GM12878 (cell line): ENCODE data around the gene UCN2. TPM values are rescaled to one million over a fixed set of nuclear protein-coding genes. Genes with fewer than 3 reads are reported as not detected.

ENCODE experiments used
- ASH2L ChIP-seq: fragments of 300-600, 200-600 bp; sonication (generic); IDR thresholded peaks from 2 replicates; pipeline ENCODE4 v1.6.1; 2017; ENCODE audit warnings: low read depth, mild to moderate bottlenecking, borderline replicate concordance
- CBFB ChIP-seq: IDR thresholded peaks from 2 replicates; pipeline ENCODE4 v1.6.1; 2016; ENCODE audit warnings: antibody characterized with exemption, low read depth
- CBX3 ChIP-seq: fragments of 200-600 bp; sonication (generic); IDR thresholded peaks from 2 replicates; pipeline ENCODE4 v1.6.1; 2016; ENCODE audit warnings: low read depth, borderline replicate concordance
- CUX1 ChIP-seq: IDR thresholded peaks from 2 replicates; pipeline ENCODE4 v1.6.1; 2012; ENCODE audit warnings: improper control_type of control experiment, low read depth, low read length; ENCODE audit not compliant: insufficient replicate concordance
- FOS ChIP-seq: IDR thresholded peaks from 3 replicates; pipeline ENCODE4 v1.6.1; 2011; ENCODE audit warnings: borderline replicate concordance; ENCODE audit not compliant: insufficient read length; ENCODE audit errors: extremely low read depth
- GATAD2B ChIP-seq: fragments of 450-650 bp; conservative IDR thresholded peaks from 2 replicates; pipeline ENCODE4 v1.6.1; 2017; ENCODE audit warnings: low read depth, mild to moderate bottlenecking, moderate library complexity
- HDAC6 ChIP-seq: fragments of 200-600 bp; sonication (generic); IDR thresholded peaks from one replicate; pipeline ENCODE4 v1.8.0; 2017; ENCODE audit warnings: antibody characterized with exemption; ENCODE audit not compliant: unreplicated experiment
- MTA2 ChIP-seq: fragments of 450-650 bp; IDR thresholded peaks from 2 replicates; pipeline ENCODE4 v1.6.1; 2016; ENCODE audit warnings: low read depth, mild to moderate bottlenecking, moderate library complexity
- NFYA ChIP-seq: IDR thresholded peaks from 2 replicates; pipeline ENCODE4 v1.6.1; 2011; ENCODE audit warnings: low read depth, mild to moderate bottlenecking, low read length, improper control_type of control experiment, borderline replicate concordance
- NFYB ChIP-seq: IDR thresholded peaks from 2 replicates; pipeline ENCODE4 v1.6.1; 2011; ENCODE audit warnings: low read depth, mild to moderate bottlenecking, low read length, improper control_type of control experiment, moderate library complexity; ENCODE audit not compliant: insufficient read depth
- RBBP5 ChIP-seq: fragments of 200-600 bp; sonication (generic); conservative IDR thresholded peaks from 2 replicates; pipeline ENCODE4 v1.6.1; 2016
- RELA ChIP-seq: fragments of 450-650 bp; IDR thresholded peaks from 2 replicates; pipeline ENCODE4 v1.8.0; 2014; ENCODE audit warnings: borderline replicate concordance; ENCODE audit not compliant: partially characterized antibody
- SMAD1 ChIP-seq: fragments of 450-650 bp; IDR thresholded peaks from 2 replicates; pipeline ENCODE4 v1.6.1; 2018; ENCODE audit warnings: mild to moderate bottlenecking, low read depth; ENCODE audit not compliant: partially characterized antibody
- SMARCA5 ChIP-seq: fragments of 450-650 bp; IDR thresholded peaks from 2 replicates; pipeline ENCODE4 v1.6.1; 2017; ENCODE audit warnings: mild to moderate bottlenecking
- SMC3 ChIP-seq: IDR thresholded peaks from 2 replicates; pipeline ENCODE4 v1.6.1; 2011; ENCODE audit warnings: low read length, improper control_type of control experiment, borderline replicate concordance
- SUZ12 ChIP-seq: fragments of 200-600 bp; sonication (generic); IDR thresholded peaks from one replicate; pipeline ENCODE4 v1.6.1; 2018; ENCODE audit warnings: antibody characterized with exemption, mild to moderate bottlenecking; ENCODE audit not compliant: unreplicated experiment
- TARDBP ChIP-seq: IDR thresholded peaks from 2 replicates; pipeline ENCODE4 v1.6.1; 2016; ENCODE audit warnings: borderline replicate concordance
- TCF12 ChIP-seq: IDR thresholded peaks from 2 replicates; pipeline ENCODE4 v1.6.1; 2011; ENCODE audit warnings: low read depth, mild to moderate bottlenecking, low read length
- polyA plus RNA-seq, 11 experiments: library from polyadenylated mRNA; depleted of rRNA in 4 of 11; unstranded in 6 of 11; stranded (reverse) in 5 of 11; fragments of >200 nt; fragmentation: Nextera tagmentation in 4 of 11; fragmentation: Illumina TruSeq in 1 of 11; extraction: Ambion mirVana in 4 of 11; extraction: Trizol in 1 of 11; gene quantifications; 1 replicate in 1 of 11; 2 replicates in 10 of 11; pipeline versions ENCODE4 v1.2.1 to v1.2.3, GENCODE V29; 2011 to 2016; ENCODE audit warnings: inconsistent platforms in 2 of 11, missing spikeins in 2 of 11, low read depth in 1 of 11
- total RNA-seq, 4 experiments: library from RNA; depleted of rRNA in 3 of 4; stranded (reverse); fragments of >200 nt in 3 of 4; fragmentation: Illumina TruSeq in 1 of 4; extraction: Trizol in 1 of 4; gene quantifications; 2 replicates each; pipeline versions ENCODE4 v1.2.1 to v1.2.3, GENCODE V29; 2013 to 2021
- TF ChIP-seq, protein P1 (sequence below): fragments of 450-650 bp; IDR thresholded peaks from 2 replicates; pipeline ENCODE4 v1.6.1; 2017; ENCODE audit warnings: antibody characterized with exemption, mild to moderate bottlenecking, moderate library complexity
- TF ChIP-seq, protein P2 (sequence below): IDR thresholded peaks from 2 replicates; pipeline ENCODE4 v1.6.1; 2012; ENCODE audit warnings: low read depth, low read length, improper control_type of control experiment
- TF ChIP-seq, protein P3 (sequence below): fragments of 450-650 bp; IDR thresholded peaks from 2 replicates; pipeline ENCODE4 v1.6.1; 2017; ENCODE audit warnings: borderline replicate concordance

Gene UCN2
- total and polyA plus RNA-seq, 10 of the 15 experiments (the other 5 are each of a cell fraction or from before 2014, with no cell fraction given): 0.05 TPM; not detected in 9

- TF ChIP-seq, protein P1, sequence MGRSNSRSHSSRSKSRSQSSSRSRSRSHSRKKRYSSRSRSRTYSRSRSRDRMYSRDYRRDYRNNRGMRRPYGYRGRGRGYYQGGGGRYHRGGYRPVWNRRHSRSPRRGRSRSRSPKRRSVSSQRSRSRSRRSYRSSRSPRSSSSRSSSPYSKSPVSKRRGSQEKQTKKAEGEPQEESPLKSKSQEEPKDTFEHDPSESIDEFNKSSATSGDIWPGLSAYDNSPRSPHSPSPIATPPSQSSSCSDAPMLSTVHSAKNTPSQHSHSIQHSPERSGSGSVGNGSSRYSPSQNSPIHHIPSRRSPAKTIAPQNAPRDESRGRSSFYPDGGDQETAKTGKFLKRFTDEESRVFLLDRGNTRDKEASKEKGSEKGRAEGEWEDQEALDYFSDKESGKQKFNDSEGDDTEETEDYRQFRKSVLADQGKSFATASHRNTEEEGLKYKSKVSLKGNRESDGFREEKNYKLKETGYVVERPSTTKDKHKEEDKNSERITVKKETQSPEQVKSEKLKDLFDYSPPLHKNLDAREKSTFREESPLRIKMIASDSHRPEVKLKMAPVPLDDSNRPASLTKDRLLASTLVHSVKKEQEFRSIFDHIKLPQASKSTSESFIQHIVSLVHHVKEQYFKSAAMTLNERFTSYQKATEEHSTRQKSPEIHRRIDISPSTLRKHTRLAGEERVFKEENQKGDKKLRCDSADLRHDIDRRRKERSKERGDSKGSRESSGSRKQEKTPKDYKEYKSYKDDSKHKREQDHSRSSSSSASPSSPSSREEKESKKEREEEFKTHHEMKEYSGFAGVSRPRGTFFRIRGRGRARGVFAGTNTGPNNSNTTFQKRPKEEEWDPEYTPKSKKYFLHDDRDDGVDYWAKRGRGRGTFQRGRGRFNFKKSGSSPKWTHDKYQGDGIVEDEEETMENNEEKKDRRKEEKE: no peak
- TF ChIP-seq TARDBP (no peak), SMARCA5 (0 out of 2 replicates have a peak, but pooled peaks have one; percentile 38), TCF12 (0 out of 2 replicates have a peak, but pooled peaks have one; percentile 2), SMC3 (no peak), NFYA (no peak), CUX1 (no peak), SUZ12 (no peak), HDAC6 (no peak), SMAD1 (no peak), MTA2 (peak; percentile 64; the same call in 1 of the 2 replicates), CBFB (no peak), CBX3 (no peak), ASH2L (no peak), RELA (peak; percentile 32), NFYB (no peak), FOS (no peak), GATAD2B (peak; percentile 91), RBBP5 (no peak)
- TF ChIP-seq, protein P2, sequence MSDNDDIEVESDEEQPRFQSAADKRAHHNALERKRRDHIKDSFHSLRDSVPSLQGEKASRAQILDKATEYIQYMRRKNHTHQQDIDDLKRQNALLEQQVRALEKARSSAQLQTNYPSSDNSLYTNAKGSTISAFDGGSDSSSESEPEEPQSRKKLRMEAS: 0 out of 2 replicates have a peak, but pooled peaks have one; percentile 65
- TF ChIP-seq, protein P3, sequence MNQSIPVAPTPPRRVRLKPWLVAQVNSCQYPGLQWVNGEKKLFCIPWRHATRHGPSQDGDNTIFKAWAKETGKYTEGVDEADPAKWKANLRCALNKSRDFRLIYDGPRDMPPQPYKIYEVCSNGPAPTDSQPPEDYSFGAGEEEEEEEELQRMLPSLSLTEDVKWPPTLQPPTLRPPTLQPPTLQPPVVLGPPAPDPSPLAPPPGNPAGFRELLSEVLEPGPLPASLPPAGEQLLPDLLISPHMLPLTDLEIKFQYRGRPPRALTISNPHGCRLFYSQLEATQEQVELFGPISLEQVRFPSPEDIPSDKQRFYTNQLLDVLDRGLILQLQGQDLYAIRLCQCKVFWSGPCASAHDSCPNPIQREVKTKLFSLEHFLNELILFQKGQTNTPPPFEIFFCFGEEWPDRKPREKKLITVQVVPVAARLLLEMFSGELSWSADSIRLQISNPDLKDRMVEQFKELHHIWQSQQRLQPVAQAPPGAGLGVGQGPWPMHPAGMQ: no peak
Measured at GRCh38 chr3:48556796-48557626, 6.6 kb downstream of the UCN2 start, which contains the start of gene PFKFB4 (continued).
